ENCODE measurements around the gene UBE2D2. TPM values are rescaled to one million over a fixed set of nuclear protein-coding genes. Genes with fewer than 3 reads are reported as not detected.

UBE2D2 gene
- total and polyA plus RNA-seq, 2 of the 4 experiments (the other 2 are of a cell fraction), result 26.9 to 35.7 TPM

DNA sequence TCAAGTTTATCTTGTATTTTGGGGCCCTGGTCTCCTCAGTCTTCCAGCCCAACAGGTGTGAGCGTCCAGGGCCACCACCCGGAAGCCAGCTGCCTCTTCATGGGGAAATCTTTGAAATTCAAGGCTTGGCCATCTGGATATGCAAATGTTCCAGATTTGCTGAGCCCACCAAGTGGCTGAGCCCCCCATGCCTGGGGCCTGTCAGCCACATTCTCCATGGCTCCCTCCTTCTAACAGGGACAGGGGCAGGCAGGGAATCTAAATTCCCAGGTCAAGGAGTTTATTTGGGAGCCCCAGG is 72.8 kb downstream of the UBE2D2 start:
- Histone ChIP-seq H3K14ac (replicated peaks; ENCODE audit: low read depth, low read length) (no peak overlapping the region), H2AFZ (replicated peaks; ENCODE audit: low read length, poor library complexity) (no peak overlapping the region), H3K9ac (ENCODE audit: low read depth, low read length) (no peak overlapping the region), H3K27me3 (ENCODE audit: control insufficient read depth, insufficient read depth, low read length) (no peaks in the 10 kb centered on the region), H4K91ac (ENCODE audit: insufficient read depth, low read depth, low read length) (no peak overlapping the region), H2AK9ac (replicated peaks; ENCODE audit: low read depth, low read length, poor library complexity) (no peak overlapping the region), H3K9me3 (ENCODE audit: control insufficient read depth, insufficient read depth, low read length) (no peaks in the 10 kb centered on the region), H3K4me1 (ENCODE audit: control insufficient read depth, insufficient read depth, low read length) (peaks cover 21% of the 10 kb centered on the region), H3K36me3 (ENCODE audit: control insufficient read depth, insufficient read depth, low read length) (peaks cover 1% of the 10 kb centered on the region; the same call in 1 of the 2 replicates), H2BK5ac (ENCODE audit: low read depth, low read length, poor library complexity, severe bottlenecking) (no peak overlapping the region), H2AK5ac (ENCODE audit: low read depth, low read length) (no peak overlapping the region), H3K4ac (ENCODE audit: low read depth, low read length) (no peak overlapping the region), H3K23ac (ENCODE audit: low read depth, low read length) (no peak overlapping the region), H3K79me1 (ENCODE audit: low read depth in 1 of 2, low read length in 2 of 2) (peaks cover 4 to 46% of the 10 kb centered on the region in 2 experiments; a peak in 3 of 4 replicates), H2BK15ac (ENCODE audit: low read depth, low read length) (no peak overlapping the region), H4K8ac (ENCODE audit: low read depth in 2 of 2, low read length in 2 of 2) (no peak overlapping the region), H3K18ac (ENCODE audit: low read depth, low read length) (no peak overlapping the region), H4K5ac (ENCODE audit: low read depth, low read length) (no peak overlapping the region), H3K4me3 (ENCODE audit: insufficient read depth, low read depth, low read length) (no peak overlapping the region), H3K27ac (ENCODE audit: insufficient read depth, low read length) (no peak overlapping the region), H3K56ac (ENCODE audit: extremely low read depth, insufficient read depth, low read length) (no peak overlapping the region), H2BK20ac (ENCODE audit: low read depth, low read length) (no peak overlapping the region), H2BK120ac (ENCODE audit: low read depth, low read length) (no peak overlapping the region), H3K4me2 (ENCODE audit: low read depth, low read length) (no peak overlapping the region), H3K9me1 (ENCODE audit: insufficient read depth, low read length) (peaks cover 19% of the 10 kb centered on the region), H4K20me1 (ENCODE audit: insufficient read depth, low read length) (peaks cover 14% of the 10 kb centered on the region)
- CTCF ChIA-PET, result interaction anchor here (0.7 to 6.7 kb wide), 12 partner anchors 14 to 133 kb away, joined by 3 to 59 read pairs (median 3); partner anchors contain the start of gene CXXC5
- intact Hi-C loops (cut with micrococcal nuclease) (loop anchor here (5.0 to 10.0 kb wide), 2 partner anchors 57 to 211 kb away; no protein-coding TSS in a partner anchor), dilution Hi-C loops (cut with HindIII; ENCODE audit: low sequenced_read_pairs, unreplicated experiment) (loop anchor here (25.0 kb wide), 1 partner anchor 128 kb away; no protein-coding TSS in a partner anchor), in situ Hi-C loops (cut with MboI; ENCODE audit: low sequenced_read_pairs) (loop anchor here (5.0 to 25.0 kb wide), 2 partner anchors 128 to 478 kb away; partner anchors contain the start of gene PURA)
- TF ChIP-seq, protein P1, sequence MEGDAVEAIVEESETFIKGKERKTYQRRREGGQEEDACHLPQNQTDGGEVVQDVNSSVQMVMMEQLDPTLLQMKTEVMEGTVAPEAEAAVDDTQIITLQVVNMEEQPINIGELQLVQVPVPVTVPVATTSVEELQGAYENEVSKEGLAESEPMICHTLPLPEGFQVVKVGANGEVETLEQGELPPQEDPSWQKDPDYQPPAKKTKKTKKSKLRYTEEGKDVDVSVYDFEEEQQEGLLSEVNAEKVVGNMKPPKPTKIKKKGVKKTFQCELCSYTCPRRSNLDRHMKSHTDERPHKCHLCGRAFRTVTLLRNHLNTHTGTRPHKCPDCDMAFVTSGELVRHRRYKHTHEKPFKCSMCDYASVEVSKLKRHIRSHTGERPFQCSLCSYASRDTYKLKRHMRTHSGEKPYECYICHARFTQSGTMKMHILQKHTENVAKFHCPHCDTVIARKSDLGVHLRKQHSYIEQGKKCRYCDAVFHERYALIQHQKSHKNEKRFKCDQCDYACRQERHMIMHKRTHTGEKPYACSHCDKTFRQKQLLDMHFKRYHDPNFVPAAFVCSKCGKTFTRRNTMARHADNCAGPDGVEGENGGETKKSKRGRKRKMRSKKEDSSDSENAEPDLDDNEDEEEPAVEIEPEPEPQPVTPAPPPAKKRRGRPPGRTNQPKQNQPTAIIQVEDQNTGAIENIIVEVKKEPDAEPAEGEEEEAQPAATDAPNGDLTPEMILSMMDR (conservative IDR thresholded peaks at IDR 0.05; ENCODE audit: low read depth, low read length), result no peak
- TF ChIP-seq CEBPB (IDR thresholded peaks at IDR 0.05; ENCODE audit: low read depth, low read length) (no peak), POLR2A (IDR thresholded peaks at IDR 0.05; ENCODE audit: low read depth, low read length) (no peak)
- TF ChIP-seq, protein P2, sequence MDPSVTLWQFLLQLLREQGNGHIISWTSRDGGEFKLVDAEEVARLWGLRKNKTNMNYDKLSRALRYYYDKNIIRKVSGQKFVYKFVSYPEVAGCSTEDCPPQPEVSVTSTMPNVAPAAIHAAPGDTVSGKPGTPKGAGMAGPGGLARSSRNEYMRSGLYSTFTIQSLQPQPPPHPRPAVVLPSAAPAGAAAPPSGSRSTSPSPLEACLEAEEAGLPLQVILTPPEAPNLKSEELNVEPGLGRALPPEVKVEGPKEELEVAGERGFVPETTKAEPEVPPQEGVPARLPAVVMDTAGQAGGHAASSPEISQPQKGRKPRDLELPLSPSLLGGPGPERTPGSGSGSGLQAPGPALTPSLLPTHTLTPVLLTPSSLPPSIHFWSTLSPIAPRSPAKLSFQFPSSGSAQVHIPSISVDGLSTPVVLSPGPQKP (IDR thresholded peaks at IDR 0.05; ENCODE audit: borderline replicate concordance, low read depth, low read length), result no peak
- ATAC-seq (ENCODE audit: low read depth), result no peak
- WGBS, 2 experiments (ENCODE audit: extremely low coverage in 2 of 2, insufficient read length in 1 of 2), result 100% methylated on average over 1 of the region's 2 CpGs; no CpG with 5 or more reads in 1 of the 2 experiments
- BruUV-seq (replicated peaks), result no TSS peak
- POLR2A ChIA-PET (ENCODE audit: unreplicated experiment), result no interaction called here
- DNase-seq, result no peak
